Activated naive CD8-positive, alpha-beta T cell treated with anti-CD3 and anti-CD28 coated beads, Interleukin-2, amount 50 U/mL, for 16 hours (primary cell): ENCODE measurements around the gene ADAMTSL3.

Experiments
- DNase-seq: peaks from one replicate; pipeline ENCODE4 v3.0.0-alpha.2; 2020; ENCODE audit warnings: low read depth, low spot score

The ADAMTSL3 gene

DNA sequence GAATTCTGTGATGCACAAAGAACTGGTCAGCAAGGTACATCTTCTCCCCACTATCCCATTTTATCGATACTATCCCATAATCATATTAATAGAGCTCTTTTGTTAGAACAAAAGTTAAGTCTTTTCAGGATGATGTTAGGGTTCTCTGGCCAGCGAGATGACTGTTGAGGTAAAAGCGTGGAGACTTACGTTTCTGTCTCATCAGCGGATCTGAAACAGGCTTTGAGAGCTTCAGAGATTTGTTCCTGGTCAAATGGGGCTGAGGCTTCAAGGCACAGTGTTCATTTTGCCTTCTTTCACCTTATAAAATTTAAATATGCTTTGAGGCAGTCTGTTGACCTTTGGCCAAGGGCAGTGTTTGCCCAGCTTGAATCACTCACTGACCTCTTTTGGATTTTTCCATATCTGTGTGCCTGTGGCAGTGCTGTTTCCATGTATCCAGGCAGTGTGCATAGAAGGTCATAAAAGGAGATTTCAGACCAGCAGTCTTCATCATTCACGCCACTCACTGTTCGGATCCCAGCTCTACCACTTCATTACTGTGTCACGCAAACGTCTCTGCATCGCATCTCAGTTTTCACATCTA lies 3.1 kb downstream of the ADAMTSL3 start:
- no peak for DNase-seq

DNA sequence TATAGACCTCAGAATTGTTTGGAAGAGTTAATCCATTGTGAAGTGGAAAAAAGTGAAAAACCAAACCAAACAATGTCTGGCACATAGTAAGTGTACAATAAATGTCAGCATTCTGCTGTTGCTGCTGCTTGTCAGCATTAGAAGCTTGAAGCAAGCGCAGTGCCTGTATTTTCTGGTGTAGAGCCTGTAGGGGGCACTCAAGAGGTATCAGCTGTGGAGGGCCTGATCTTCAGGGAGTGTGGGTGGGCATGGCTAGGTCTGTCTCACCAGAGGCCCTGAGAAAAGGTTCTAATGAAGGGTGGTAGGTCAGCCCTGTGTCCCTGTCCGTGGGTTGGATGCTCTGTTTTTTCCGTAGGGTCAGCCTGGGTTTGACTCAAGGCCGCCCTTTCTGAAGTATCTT lies 3.6 kb downstream of the ADAMTSL3 start:
- DNase-seq, result no peak

DNA sequence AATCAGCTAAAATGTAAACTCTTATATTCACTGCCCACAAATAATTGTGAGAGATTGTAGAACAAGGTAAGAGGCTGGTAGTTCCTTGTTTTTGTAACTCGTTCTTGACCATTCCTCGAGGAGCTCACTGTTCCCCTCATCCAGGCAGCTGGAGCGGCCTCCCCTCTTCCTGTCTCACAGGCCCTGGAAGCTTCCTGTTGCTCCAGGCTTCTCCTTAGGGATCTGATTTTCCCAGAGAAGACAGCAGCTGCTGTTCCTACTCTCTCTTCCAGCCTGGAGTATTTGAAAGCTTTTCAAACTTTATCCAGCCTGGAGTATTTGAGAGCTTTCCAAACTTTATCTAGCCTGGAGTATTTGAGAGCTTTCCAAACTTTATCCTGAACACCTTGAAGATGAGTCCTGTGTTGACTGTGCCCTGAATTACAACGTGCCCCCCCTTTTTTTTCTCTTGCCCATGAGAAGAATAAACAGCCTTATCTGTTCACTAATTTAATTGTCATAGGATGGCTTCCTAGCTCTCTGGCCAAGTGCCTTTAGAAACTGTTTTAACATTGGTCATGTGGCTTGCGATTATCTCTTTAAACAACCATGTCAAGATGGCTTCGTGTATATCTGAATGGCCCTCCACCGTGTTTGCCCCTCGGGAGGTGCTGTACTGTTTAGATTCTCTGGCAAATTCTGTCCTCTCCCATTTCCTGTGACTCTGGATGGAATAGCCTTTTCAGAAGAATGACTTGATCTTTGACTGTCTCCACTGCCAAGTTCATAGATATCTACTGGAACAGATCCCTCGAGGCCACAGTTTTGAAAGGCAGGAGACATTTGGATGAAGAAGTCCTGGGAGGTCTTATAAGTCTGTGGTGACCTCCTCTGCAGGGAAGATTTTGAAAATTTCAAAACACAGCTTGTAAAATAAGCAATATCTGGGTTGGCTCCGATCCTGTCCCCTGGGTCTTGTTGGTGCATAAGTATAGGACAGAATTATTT lies 4.8 kb downstream of the ADAMTSL3 start:
- DNase-seq, result no peak

DNA sequence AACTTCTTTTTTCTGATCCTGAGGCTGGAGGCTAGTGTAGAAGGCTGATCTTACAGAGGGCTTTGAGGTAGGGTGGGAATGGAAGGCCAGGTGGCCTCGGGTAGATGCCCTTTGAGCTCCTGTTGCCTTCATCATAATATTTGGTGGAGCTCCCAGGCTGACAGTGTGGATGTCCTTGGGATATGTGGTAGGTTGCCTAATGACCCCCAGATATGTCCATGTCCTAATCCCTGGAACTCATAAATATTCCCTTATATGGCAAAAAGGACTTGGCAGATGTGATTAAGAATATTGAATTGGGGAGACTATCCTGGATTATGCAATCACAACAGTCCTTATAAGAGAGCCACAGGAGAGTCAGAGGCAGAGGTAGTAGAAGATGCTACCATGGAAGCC lies 5.5 kb downstream of the ADAMTSL3 start:
- no peak for DNase-seq

DNA sequence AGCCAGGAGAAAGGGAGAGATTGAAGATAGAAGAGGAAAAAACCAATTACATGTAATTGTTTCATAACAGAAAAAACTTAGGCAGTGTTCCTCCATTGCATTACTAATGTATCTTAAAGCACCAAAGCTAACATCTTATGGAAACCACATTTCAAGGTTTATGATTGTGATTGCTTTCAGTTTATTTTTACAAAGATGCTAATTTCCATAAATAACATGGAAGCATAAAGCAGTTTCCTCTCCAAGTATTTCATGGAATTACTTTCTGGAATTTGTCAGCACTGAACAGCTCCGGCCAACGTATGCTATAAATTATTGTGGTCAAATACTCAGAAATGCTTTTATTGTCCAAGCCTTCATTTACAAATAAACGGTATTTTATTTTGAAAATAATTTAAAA lies 11.6 kb downstream of the ADAMTSL3 start:
- no peak for DNase-seq

DNA sequence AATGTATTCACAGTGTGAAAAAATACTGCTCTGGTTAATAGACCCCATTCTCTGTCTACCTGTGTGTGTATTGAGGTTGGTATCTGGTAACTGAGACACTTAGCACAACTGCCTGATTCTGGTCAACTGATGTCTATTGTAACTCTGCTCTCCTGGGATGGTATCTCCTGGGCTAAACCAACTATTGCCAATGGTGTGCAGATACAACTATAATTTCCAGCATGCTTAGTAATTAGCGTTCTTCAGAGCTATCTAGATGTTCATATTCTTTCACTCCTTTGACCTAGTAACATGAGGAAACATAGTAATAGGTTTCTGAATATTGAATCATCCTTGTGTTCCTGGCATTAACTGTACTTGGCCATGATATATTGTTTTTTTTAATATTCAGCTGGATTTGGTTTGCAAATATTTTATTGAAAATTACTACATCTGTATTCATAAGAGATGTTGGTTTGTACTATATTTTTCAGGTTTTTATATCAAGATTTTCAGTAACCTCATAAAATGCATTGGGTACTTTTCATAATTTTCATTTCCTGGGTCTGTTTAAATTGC lies 16.8 kb downstream of the ADAMTSL3 start:
- DNase-seq, result no peak

DNA sequence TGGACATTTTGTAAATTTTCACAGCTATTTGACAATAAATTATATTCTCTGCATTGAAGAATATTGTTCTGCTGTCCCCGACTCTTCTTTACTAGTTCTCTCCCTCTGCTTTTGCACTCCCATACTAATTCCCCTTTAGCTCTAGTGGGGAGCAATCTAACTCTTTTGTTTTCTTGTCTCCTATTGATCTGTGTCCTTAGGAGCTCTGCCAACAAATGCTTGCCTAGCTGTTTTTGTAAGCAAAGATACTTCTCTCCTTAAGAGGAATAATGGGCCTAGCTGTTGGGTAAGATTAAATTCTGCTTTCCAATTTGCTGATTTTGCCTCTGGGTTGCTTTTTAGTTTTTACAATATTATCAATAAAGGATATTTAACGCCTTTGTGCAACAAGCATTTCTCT lies 17.7 kb downstream of the ADAMTSL3 start:
- DNase-seq, result no peak

DNA sequence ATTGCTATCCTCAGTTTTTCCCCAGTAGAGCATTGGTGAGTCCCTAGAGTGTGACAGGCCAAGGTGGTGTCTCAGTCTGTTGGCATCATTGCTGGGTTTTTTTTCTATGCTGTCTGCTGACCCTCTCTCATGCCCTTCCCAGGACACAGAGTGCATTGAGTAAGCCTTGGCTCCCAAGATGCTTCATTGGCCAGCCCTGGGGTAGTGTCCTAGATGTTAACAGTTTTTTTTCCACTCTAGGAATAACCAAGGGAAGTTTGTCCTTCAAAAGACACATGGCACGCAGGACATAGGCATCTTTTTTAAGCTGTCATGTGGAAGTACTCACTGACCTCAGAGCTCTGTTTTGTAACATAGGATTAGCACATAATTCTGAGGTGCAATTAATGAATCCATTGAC lies 19.5 kb downstream of the ADAMTSL3 start:
- no peak for DNase-seq

DNA sequence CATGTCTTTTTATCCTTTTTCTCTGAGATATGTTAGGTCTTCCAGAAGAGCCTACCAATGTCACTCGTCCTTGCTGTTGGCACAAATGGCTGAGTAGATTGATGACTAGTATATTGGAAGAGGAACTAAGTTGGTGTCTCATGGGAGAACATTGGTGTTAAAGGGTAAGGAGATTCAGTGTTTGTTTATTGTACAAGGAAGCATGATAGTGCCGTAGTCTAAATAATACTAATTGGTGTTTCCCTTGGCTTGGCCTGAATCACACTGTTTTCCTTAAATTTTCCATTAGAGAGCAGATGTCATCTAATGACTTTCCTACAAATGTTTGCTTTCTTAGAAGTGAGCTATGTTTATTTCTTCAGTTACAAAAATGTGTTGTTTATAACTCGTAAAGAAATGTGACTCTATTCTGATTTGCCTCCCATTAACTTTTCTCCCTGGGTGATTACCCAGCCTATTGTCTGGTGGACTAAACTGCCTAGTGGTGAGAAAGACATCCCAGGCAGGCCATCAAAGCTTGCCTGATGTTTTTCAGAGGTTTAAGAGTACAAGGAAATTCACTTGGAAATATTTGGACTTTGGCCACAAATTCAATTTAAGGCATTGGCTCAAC lies 28.7 kb downstream of the ADAMTSL3 start:
- no peak for DNase-seq

DNA sequence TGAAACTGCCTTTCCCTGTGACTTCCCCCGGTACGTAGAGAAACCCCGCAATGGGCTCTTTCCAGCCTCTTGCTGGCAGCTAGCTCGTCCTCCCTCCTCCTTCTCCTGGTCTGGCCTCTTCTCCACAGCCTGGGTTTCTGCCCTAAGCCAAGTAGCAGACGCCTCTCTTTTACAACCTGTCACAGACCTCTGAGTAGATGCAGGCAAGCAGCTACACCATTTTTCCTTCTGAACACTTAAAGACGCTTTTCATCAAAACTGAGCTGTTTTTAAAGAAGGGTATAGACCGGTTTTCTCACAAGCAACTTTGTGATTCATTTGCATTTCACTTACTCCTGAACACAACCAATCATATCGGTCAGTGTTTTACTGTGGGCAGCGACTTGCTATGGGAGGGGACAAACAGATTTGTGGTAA lies 32.0 kb downstream of the ADAMTSL3 start:
- no peak for DNase-seq

DNA sequence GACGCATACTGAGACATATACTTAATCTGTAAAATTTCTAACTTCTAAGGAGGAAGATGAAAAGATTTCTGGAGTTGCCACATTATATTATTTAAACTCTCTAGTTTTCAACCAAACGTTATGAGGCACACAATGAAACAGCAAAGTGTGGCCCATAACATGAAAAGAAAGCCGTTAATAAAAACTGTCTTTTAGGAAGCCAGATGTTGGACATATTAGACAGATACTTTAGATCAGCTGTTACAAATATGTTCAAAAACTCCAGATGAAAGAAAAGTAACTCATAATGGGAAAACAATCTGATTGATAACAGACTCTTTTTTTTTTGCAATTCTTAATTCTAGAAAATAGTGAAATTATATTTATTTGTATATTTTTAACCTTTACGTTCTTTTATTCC lies 34.3 kb downstream of the ADAMTSL3 start:
- DNase-seq, result no peak

DNA sequence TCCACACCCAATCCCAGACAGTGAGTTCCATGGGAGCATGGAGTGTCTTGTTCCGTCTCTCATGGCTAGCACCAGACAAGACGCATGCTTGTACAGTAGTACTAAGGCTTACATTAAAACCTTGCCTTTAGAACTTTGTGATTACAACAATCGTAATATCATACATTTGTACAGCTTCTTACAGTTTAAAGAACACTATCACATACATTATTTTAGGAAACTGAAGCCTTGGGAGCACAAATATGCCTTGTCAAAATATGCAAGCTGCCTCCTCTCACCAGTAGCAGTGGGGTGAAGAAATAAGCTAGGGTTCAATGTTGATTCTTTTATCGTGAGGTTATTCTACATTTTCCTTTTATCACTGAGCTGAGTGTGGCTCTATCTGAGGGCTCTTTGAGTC lies 36.8 kb downstream of the ADAMTSL3 start:
- no peak for DNase-seq

DNA sequence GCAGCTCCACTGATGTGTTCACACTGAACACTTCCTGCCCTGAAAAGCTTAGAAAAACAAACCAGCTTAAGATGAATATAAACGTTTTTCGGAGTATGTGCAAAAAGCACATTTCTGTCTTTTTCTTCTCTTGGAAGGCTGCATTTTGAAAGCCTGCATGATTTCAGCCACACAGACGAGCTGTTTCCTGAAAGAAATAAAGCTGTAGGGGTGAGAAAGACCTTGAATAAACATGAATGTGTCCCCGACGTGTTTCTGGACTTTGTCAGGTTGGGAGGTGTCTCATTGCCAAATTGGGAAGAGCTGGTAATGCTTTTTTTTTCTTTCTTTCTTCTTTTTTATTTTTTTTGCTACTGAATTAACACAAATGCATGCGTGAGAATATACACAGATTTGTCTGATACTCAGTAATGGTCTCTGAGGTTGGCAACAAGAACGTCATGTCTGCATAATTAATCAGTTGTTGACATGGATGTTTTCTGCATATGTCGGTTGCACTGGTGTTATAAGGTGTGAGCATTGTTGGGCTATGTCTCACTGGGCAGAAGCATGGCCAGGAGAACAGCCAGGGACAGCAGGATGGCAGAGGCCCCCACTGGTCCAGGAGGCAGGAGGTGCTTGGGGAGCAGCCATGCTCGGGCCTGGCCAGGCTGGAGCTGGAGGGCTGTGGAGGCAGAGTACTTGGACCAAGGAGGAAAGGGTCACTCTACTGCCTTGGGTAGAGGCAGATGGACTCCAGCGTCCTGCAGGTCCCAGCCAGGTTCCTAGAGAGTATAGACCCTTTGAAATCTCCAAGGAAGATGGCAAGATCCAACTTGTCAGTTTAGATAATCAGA lies 39.0 kb downstream of the ADAMTSL3 start:
- DNase-seq, result no peak

DNA sequence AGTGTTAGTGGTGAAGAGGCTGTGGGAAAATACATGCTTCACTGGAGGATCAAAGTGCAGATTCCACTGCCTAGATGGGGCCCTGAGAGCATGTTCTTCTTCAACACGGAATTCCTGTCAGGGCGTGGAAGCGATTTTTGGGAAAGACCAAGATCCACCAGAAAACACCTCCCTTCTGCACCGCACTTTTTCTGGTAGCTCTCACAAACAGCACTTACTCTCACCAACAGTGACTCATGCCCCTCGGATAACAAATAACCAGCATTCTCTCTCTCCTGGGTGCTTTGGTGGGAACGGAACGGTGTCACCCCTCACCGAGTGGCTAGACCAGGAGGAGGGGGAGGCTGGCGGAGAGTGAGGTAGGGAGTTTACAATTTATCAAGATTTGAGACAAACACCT lies 40.1 kb downstream of the ADAMTSL3 start:
- no peak for DNase-seq

DNA sequence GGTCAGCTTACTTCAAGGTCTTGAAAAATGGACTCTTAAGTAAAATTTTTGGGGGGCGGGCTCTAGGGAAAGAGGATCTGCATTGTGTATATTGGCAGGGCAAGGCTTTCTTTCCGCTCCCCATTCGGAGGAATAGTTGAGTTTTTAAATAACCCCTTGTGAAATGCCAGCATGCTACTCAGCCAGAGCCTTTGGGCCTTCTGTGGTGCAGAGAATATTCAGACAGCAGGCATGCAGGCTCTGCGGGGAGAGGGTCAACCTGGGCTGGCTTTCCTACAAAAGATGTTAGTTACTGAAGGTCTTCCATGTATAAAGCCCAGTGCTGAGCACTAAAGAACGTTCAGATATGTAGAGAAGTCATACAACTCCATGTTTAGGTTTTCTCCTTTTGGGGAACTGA lies 40.6 kb downstream of the ADAMTSL3 start:
- no peak for DNase-seq

DNA sequence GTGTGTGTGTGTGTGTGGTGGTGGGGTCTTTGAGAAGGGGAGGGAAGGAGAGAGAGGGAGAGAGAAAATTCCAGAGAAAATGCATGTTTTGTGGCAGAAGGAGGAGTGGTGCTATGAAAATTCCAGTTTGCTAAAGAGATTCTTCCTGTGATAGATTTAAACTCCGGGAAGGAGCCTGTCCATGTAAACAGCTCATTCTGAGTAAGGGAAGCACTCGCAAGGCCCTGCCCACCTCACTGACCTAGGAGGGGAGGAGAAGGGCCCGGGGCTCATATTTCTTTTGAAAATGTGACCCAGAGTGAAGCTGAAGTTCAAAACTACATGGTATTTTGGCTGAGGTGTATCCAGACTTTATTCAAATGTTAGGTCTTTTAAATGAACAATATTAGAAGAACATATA lies 41.3 kb downstream of the ADAMTSL3 start:
- no peak for DNase-seq

DNA sequence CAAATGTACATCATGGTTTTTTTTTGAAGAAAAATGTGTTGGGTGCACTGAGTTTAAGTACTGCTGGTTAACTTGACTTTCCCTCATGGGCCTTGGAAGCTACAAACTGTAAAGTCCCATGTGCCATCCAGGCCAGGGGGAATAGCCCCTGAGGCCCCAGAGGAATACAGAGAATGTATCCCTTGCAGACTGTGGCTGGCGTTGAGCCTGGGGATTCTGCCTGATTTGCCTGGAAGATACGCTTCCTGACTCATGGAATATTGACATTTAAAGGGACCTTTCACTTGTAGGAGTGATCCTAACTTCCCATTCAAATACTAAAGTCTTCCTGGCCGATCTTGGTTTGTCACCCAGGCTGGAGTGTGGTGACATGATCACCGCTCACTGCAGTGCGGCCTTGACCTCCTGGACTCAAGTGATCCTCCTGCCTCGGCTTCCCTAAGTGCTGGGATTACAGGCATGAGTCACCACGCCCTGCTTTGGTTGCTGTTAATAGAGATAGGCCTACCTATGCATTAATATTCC lies 42.0 kb downstream of the ADAMTSL3 start:
- no peak for DNase-seq

DNA sequence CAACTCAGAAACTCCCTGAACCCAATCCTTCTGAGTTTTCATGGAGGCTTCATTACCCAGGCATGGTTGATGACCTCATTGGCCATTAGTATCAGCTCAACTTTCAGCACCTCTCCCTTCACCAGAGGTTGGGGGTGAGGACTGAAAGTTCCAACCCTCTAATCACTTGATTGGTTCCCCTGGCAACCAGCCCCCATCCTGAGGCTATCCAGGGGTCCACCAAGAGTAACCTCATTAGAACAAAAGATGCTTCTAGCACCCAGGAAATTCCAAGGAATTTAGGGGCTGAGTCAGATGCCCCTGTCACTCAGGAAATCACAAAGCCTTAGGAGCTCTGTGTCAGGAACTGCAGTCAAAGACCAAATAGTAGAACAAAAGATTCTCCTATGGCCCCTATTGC lies 43.8 kb downstream of the ADAMTSL3 start:
- DNase-seq, result no peak

DNA sequence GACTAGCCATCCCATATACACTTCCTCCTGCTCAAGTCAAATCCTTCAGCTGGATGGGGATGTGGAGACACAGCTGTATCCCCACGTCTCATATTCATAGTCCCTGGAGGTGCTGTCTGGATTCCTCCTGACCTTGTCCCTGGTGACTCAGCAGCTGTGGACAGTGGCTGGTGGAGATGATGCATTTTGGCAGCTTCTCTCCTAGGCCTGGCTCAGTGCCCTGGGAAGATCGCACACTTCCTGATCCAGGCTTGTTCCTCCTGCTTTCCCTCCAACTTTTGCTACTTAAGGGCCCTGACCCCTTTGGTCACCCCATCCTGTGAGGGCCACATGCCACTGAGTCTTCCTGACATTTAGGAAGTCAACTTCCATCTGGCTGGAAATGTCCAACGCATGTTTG lies 44.4 kb downstream of the ADAMTSL3 start:
- no peak for DNase-seq

DNA sequence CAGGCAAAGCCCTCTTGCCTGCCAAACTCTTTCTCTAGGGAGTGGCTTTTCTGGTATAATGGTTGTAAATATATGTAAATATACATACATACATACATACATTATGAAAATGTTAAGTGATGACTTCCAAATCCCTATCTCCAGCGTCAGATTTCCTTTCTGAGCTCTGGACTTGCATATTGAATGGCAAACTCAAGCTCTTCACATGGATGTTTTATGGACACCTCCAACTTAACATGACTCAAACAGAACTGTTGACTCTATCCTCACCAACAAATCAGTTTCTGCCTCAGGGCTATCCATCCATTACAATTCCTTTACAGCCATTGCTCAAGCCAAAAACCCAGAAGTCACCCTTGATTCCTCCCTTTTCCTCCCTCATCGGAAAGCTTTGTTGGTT lies 45.1 kb downstream of the ADAMTSL3 start:
- no peak for DNase-seq

DNA sequence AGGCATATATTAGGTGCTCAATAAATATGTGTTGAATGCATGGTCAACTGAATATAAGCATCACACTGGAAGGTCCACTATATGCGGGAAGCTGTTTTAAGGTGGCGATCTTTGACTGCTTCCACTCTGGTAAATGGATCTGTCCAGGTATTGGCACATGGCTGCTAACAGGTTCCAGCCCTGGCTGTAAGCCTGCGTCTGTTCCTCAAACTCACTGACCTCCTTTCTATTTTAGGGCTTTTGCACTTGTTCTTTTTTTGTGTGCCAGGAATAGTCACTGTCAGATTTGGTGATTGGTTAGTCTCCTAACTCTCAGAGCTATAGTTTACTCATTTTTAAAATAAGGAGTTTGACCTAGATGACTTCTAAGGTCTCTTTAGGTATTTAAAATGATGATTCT lies 46.2 kb downstream of the ADAMTSL3 start:
- DNase-seq, result no peak
